NCI-H748 (cell line): ENCODE data around the gene DIAPH3.

Experiments
- DNase-seq: peaks from one replicate; lab custom pipeline; 2025; ENCODE audit not compliant: unreplicated experiment; lab: John Stamatoyannopoulos, UW

DIAPH3 gene

DNA sequence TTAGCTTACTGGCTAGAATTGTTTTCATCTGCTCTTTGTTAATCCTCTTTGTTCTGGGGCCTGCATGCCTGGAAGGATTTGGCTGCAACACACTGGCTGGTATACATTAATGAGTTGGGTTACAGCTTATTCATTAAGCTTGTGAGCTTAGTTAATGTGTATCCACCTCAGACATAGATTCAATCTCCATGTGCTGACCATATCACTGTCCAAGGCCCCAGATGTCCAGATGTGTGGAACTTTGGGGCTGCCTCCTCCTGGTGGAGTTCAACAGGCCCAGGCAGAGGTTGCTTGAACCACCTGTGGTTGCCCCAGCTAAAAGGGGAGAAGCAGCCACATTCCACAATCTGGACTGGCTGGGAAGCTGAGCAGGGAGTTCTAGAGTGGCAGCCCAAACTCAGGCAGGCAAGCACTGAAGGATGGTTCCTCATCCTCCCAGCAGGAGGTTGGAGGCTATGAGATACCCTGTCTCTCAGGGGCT is 5.4 kb downstream of the DIAPH3 start:
- DNase-seq, result no peak

GRCh38 chr13:60155978-60156377 is 7.8 kb downstream of the DIAPH3 start:
- no peak for DNase-seq

GRCh38 chr13:60152904-60153303 is 10.8 kb downstream of the DIAPH3 start:
- no peak for DNase-seq

- no peak for DNase-seq
These were observed 11.6 kb downstream of the DIAPH3 start for GRCh38 chr13:60152114-60152513.

GRCh38 chr13:60150538-60150937 is 13.2 kb downstream of the DIAPH3 start:
- DNase-seq, result peak; percentile 22

DNA sequence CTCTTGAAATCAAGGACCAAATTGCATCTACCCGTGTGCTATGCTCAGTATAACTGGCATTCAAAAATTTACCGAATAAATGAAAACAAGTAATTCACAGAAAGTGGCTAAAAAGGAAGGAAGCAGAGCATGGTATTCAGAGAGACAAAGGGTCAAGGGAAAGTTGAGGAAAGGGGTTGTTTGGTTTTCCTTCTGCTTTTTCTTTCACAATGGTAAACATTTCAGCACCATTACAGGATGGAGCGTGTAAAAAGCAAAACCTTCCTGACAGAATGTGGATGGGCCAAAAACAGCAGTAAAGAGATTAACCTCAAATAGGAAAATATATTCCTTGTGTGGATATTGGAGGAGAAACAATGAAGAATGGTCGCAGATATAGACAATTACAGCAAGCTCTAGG is 14.8 kb downstream of the DIAPH3 start:
- no peak for DNase-seq

GRCh38 chr13:60147361-60147760 is 16.4 kb downstream of the DIAPH3 start:
- no peak for DNase-seq

- DNase-seq, result no peak
These were observed 17.3 kb downstream of the DIAPH3 start for GRCh38 chr13:60146471-60146870.

GRCh38 chr13:60143775-60144174 is 20.0 kb downstream of the DIAPH3 start:
- peak; percentile 86 for DNase-seq

DNA sequence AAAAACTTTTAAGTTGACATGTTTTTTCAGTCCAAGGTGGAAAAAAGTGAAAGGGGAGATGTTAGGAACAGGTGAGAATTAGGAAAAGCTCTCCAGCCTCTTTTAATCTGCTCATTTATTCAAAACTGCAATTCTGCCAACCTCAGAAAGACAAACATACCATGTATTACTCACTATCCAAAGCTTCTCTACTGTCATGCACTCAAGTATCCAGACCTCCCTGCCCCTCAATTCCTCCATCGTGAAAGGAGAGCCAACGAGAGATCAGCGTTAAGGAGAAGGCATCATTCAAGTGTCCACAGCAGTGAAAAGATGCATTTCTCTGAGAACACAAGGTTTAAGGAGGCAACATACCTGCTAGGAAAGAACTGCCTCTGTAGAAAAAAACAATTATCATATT is 24.5 kb downstream of the DIAPH3 start:
- DNase-seq, result no peak

- no peak for DNase-seq
These were observed 25.1 kb downstream of the DIAPH3 start for GRCh38 chr13:60138674-60139073.

DNA sequence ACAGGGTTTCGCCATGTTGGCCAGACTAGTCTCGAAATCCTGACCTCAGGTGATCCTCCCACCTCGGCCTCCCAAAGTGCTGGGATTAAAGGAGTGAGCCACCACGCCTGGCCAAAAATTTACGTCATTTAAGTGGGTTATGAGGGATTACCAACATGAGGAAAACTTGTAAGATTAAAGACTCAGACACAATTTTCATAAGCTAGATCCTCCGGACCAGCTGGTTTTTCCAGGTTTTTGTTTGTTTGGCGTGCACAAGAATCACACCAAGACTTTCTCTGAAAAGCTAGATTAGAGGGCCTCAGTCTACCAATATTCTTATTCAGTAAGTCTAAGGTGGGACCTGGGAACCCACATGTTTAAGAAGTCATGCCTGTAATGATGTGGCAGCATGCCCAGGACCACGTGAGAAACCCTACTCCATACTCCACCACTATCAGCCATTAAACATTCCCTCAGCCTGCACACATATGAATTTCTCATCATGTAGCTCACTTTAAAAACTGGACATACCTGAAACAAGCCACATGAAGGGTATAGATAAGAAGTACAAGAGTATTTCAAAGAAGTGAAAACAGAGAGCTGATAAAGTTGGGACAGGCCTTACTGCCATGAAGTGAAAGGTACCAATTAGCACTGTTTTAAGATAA is 25.7 kb downstream of the DIAPH3 start:
- no peak for DNase-seq

DNA sequence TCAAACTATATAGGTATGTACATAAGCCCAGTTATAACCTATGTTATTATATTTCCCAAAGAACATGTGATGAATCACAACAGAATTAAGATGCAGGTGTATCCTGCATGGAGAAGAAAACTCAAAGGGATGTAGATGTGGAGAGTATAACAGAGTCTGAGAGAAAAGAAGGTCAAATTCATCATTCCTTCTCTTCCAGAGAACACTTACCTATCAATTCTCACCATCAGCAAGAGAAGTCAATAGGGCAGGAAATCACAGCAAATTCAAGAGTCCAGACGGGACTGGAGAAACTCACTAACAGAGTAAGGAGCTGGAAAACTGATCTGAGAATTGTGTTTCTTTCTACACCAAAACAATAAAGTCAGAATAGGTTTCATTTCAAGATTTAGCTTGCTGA is 28.4 kb downstream of the DIAPH3 start:
- DNase-seq, result no peak

GRCh38 chr13:60134376-60134775 is 29.4 kb downstream of the DIAPH3 start:
- DNase-seq, result no peak

GRCh38 chr13:60121337-60121687 is 42.4 kb downstream of the DIAPH3 start:
- DNase-seq, result no peak

DNA sequence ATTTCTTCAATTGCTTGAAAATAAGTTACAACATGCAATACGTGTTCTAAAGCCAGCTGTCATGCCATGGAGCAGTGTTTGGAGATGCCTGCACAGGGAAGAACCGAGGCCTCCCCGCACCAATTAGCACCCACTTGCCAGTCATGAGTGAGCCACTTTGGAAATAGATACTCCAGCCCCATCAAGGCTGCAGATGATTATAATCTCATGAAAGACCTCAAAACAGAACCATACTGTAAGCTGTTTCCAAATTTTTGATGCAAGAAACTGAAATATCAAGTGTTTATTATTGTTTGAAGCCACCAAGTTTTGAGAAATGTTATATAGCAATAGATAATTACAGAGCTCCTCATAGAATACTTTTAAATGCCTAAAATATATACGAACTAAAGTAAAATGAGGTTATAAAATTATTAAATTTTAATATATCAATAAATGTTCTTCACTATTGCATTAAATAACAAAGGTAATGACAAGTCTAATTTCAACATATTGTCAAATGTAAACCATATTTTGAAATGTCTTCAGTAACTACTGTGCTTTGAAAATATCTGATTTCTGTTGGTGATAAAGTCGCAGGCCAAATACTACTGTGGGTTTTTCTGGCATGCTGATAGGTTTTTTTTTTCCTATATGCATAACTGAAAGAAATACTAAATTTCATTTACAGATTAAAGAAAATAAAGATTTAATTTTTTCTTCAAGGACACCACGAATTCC is 43.0 kb downstream of the DIAPH3 start:
- no peak for DNase-seq

GRCh38 chr13:60118696-60119400 is 44.9 kb downstream of the DIAPH3 start:
- DNase-seq, result no peak

DNA sequence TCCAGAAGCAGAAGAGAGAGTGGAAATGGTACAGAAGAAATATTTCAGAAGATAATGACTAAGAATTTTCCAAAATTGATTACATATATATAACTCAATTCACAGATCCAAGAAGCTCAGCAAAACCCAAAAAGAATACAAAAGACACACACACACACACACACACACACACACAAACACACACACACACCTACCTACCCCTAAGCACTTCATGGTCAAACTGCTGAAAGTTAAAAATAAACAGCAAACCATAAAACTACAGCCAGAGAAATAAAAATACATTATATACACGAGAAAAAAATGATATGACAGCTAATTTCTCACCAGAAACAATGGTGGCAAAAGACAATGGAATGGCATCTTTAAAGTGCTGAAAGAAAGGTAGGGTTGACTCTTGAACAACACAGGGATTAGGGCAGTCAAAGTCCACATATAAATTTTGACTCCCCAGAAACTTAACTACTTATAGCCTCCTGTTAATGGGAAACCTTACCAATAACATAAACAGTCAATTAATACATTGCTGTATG is 49.2 kb downstream of the DIAPH3 start:
- DNase-seq, result no peak

GRCh38 chr13:60112771-60113170 is 51.0 kb downstream of the DIAPH3 start:
- DNase-seq, result no peak

GRCh38 chr13:60111691-60112090 is 52.0 kb downstream of the DIAPH3 start:
- no peak for DNase-seq

- DNase-seq, result no peak
These were observed 54.4 kb downstream of the DIAPH3 start for GRCh38 chr13:60109285-60109684.

- no peak for DNase-seq
These were observed 55.1 kb downstream of the DIAPH3 start for GRCh38 chr13:60108589-60108988.
